ENCODE measurements around the gene LAIR1.
"Not testable (repeated sequence)": the region's sequence is repeated elsewhere in the genome, so short reads cannot be mapped to it uniquely, and the experiment has no call there.

The LAIR1 gene

GRCh38 chr19:54364775-54365257 is at the start of gene LAIR1:
TSS of gene LAIR1 (minus strand) at chr19:54364931. CDS start at chr19:54364804, 127 bp downstream.
- no peak within 1 kb of the TSS for H3K27ac ChIP-seq

GRCh38 chr19:54414156-54414555 is 49.4 kb upstream of the LAIR1 start:
- DNase-seq (ENCODE audit: low read depth, low spot score), result no peak
- no peak overlapping the region for H3K27ac ChIP-seq

More at GRCh38 chr19:54364775-54365257, at the start of gene LAIR1:
- DNase-seq (ENCODE audit: low read depth, low spot score), result no peak

GRCh38 chr19:54412877-54413276 is 48.1 kb upstream of the LAIR1 start:
- no peak overlapping the region for H3K27ac ChIP-seq
- DNase-seq (ENCODE audit: low read depth, low spot score), result no peak

- H3K27ac ChIP-seq, result no peak overlapping the region
- DNase-seq (ENCODE audit: low read depth, low spot score), result no peak
Measured at GRCh38 chr19:54411033-54411432, 46.3 kb upstream of the LAIR1 start.

GRCh38 chr19:54408456-54409026 is 43.8 kb upstream of the LAIR1 start:
- H3K27ac ChIP-seq, result no peak overlapping the region
- no peak for DNase-seq (ENCODE audit: low read depth, low spot score)

GRCh38 chr19:54407780-54408179 is 43.0 kb upstream of the LAIR1 start:
- H3K27ac ChIP-seq, result no peak overlapping the region
- no peak for DNase-seq (ENCODE audit: low read depth, low spot score)

- DNase-seq (ENCODE audit: low read depth, low spot score), result no peak
- H3K27ac ChIP-seq, result no peak overlapping the region
Measured at GRCh38 chr19:54405628-54406027, 40.9 kb upstream of the LAIR1 start.

- no peak overlapping the region for H3K27ac ChIP-seq
- no peak for DNase-seq (ENCODE audit: low read depth, low spot score)
Measured at GRCh38 chr19:54403054-54403453, 38.3 kb upstream of the LAIR1 start.

- H3K27ac ChIP-seq, result no peak overlapping the region
Measured at GRCh38 chr19:54400913-54401312, 36.2 kb upstream of the LAIR1 start.

GRCh38 chr19:54399189-54399588 is 34.5 kb upstream of the LAIR1 start:
- peak; percentile 37 for DNase-seq (ENCODE audit: low read depth, low spot score)
- H3K27ac ChIP-seq, result no peak overlapping the region

More at GRCh38 chr19:54400913-54401312, 36.2 kb upstream of the LAIR1 start:
- no peak for DNase-seq (ENCODE audit: low read depth, low spot score)

- no peak overlapping the region for H3K27ac ChIP-seq
- no peak for DNase-seq (ENCODE audit: low read depth, low spot score)
Measured at GRCh38 chr19:54395685-54396084, 31.0 kb upstream of the LAIR1 start.

GRCh38 chr19:54393381-54393780 is 28.6 kb upstream of the LAIR1 start:
- no peak for DNase-seq (ENCODE audit: low read depth, low spot score)
- no peak overlapping the region for H3K27ac ChIP-seq

GRCh38 chr19:54392105-54392504 is 27.4 kb upstream of the LAIR1 start:
- DNase-seq (ENCODE audit: low read depth, low spot score), result no peak

GRCh38 chr19:54391589-54392061 is 26.9 kb upstream of the LAIR1 start:
- H3K27ac ChIP-seq, result no peak overlapping the region
- no peak for DNase-seq (ENCODE audit: low read depth, low spot score)

More at GRCh38 chr19:54392105-54392504, 27.4 kb upstream of the LAIR1 start:
- no peak overlapping the region for H3K27ac ChIP-seq

- no peak for DNase-seq (ENCODE audit: low read depth, low spot score)
- H3K27ac ChIP-seq, result no peak overlapping the region
Measured at GRCh38 chr19:54390942-54391577, 26.3 kb upstream of the LAIR1 start.

- no peak overlapping the region for H3K27ac ChIP-seq
- DNase-seq (ENCODE audit: low read depth, low spot score), result no peak
Measured at GRCh38 chr19:54389553-54389952, 24.8 kb upstream of the LAIR1 start.

GRCh38 chr19:54388802-54389139 is 24.0 kb upstream of the LAIR1 start:
- no peak for DNase-seq (ENCODE audit: low read depth, low spot score)
- H3K27ac ChIP-seq, result no peak overlapping the region

GRCh38 chr19:54387991-54388801 is 23.5 kb upstream of the LAIR1 start:
- no peak for DNase-seq (ENCODE audit: low read depth, low spot score)
- H3K27ac ChIP-seq, result no peak overlapping the region

GRCh38 chr19:54383330-54383729 is 18.6 kb upstream of the LAIR1 start:
- no peak overlapping the region for H3K27ac ChIP-seq
- DNase-seq (ENCODE audit: low read depth, low spot score), result no peak

GRCh38 chr19:54382041-54382440 is 17.3 kb upstream of the LAIR1 start:
- not testable (repeated sequence) for H3K27ac ChIP-seq; DNase-seq (ENCODE audit: low read depth, low spot score)

- no peak overlapping the region for H3K27ac ChIP-seq
- DNase-seq (ENCODE audit: low read depth, low spot score), result no peak
Measured at GRCh38 chr19:54380897-54381296, 16.2 kb upstream of the LAIR1 start.

All from epithelial cell of prostate (primary cell).